HepG2 (cell line): Measurements from ENCODE around the gene STAG3. TPM values are rescaled to one million over a fixed set of nuclear protein-coding genes. Genes with fewer than 3 reads are reported as not detected.

Experiments used
- ATAC-seq: fragments of 200-7000 bp; cut with Tn5 transposase; 3 replicates; pipeline ENCODE4 v1.9.1; 2020; ENCODE audit warnings: mild to moderate bottlenecking, moderate library complexity
- BruUV-seq: library from RNA; stranded (reverse); fragments of 400-500 nt; replicated peaks from 2 replicates; lab custom pipeline; 2021; lab: Mats Ljungman, UMichigan
- CTCF ChIA-PET: fragments of 300-600 bp; formaldehyde crosslinking; extraction: SDS; loops from one replicate; lab custom pipeline; 2021; ENCODE audit warnings: low total read pairs, inconsistent platforms, low intra/inter-chr PET ratio; lab: Yijun Ruan, JAX
- POLR2A ChIA-PET: fragments of 350-600 bp; sonication (Branson Sonifier 250); formaldehyde crosslinking; loops from one replicate; lab custom pipeline; 2020; ENCODE audit warnings: antibody characterized with exemption, inconsistent platforms; lab: Yijun Ruan, JAX
- DNase-seq: peaks from one replicate; pipeline ENCODE4 v3.0.0-alpha.2; 2015; ENCODE audit warnings: low spot score
- FAIRE-seq: peaks from 3 replicates; lab custom pipeline; 2011; peaks lifted over from hg19 to GRCh38; lab: Jason Lieb, UNC
- H2AFZ ChIP-seq: one replicate; pipeline ENCODE4 v1.6.1; 2011; ENCODE audit warnings: low read length, inconsistent platforms
- H3K27ac ChIP-seq: fragments of 300-600 bp; 3 replicates; pipeline ENCODE4 v1.8.0; 2011; ENCODE audit warnings: mixed run types, mild to moderate bottlenecking, mixed read lengths, low read length, inconsistent platforms; ENCODE audit not compliant: insufficient read depth; ENCODE audit errors: extremely low read length
- H3K27me3 ChIP-seq, 2 experiments: fragments of 200-600 bp in 1 of 2; 2 replicates in 1 of 2; 3 replicates in 1 of 2; pipeline versions ENCODE4 v1.6.0 to v1.8.0; 2011; ENCODE audit warnings: low read length in 2 of 2, mild to moderate bottlenecking in 2 of 2, moderate library complexity in 2 of 2, inconsistent platforms in 1 of 2; ENCODE audit not compliant: insufficient read depth in 2 of 2, control insufficient read depth in 1 of 2
- H3K36me3 ChIP-seq, 2 experiments: fragments of 200-600 bp in 1 of 2; replicated peaks in 1 of 2; 2 replicates in 1 of 2; 3 replicates in 1 of 2; pipeline versions ENCODE4 v1.5.1 to v1.8.0; 2011; ENCODE audit warnings: low read length in 2 of 2, inconsistent platforms in 1 of 2; ENCODE audit not compliant: insufficient read depth in 2 of 2, control insufficient read depth in 1 of 2
- H3K4me1 ChIP-seq: 2 replicates; pipeline ENCODE4 v1.5.1; 2012; ENCODE audit warnings: low read length, inconsistent platforms; ENCODE audit not compliant: insufficient read depth
- H3K4me2 ChIP-seq: 2 replicates; pipeline ENCODE4 v1.6.0; 2011; ENCODE audit warnings: low read depth, low read length, inconsistent platforms
- H3K4me3 ChIP-seq, 3 experiments: fragments of 200-600 bp in 1 of 3; sonication (generic), shearing (Covaris generic) in 1 of 3; replicated peaks in 1 of 3; 2 replicates each; pipeline ENCODE4 v1.5.1; 2011 to 2016; ENCODE audit warnings: low read length in 3 of 3, inconsistent platforms in 2 of 3, low read depth in 2 of 3, mild to moderate bottlenecking in 2 of 3, control low read depth in 1 of 3, mixed read lengths in 1 of 3; ENCODE audit not compliant: insufficient read depth in 1 of 3
- H3K79me2 ChIP-seq: one replicate; pipeline ENCODE4 v1.6.1; 2011; ENCODE audit warnings: low read length, inconsistent platforms; ENCODE audit not compliant: insufficient read depth
- H3K9ac ChIP-seq: 2 replicates; pipeline ENCODE4 v1.6.0; 2011; ENCODE audit warnings: mild to moderate bottlenecking, low read depth, low read length, inconsistent platforms; ENCODE audit not compliant: insufficient read depth
- H3K9me3 ChIP-seq: 2 replicates; pipeline ENCODE4 v1.5.1; 2012; ENCODE audit warnings: mild to moderate bottlenecking, low read length
- H4K20me1 ChIP-seq: 2 replicates; pipeline ENCODE4 v1.6.0; 2011; ENCODE audit warnings: inconsistent platforms, mild to moderate bottlenecking, low read length, moderate library complexity; ENCODE audit not compliant: insufficient read depth
- CBX2 ChIP-seq, 2 experiments: fragments of 200-600 bp in 1 of 2; sonication (generic); formaldehyde crosslinking in 1 of 2; IDR thresholded peaks; 2 replicates each; pipeline versions ENCODE4 v1.7.0 to v1.8.1; 2018 to 2022; ENCODE audit warnings: low read depth in 2 of 2, low read length in 1 of 2, mild to moderate bottlenecking in 1 of 2, missing genetic modification reagents in 1 of 2
- DMAP1 ChIP-seq: IDR thresholded peaks from 2 replicates; pipeline ENCODE4 v1.6.1; 2016
- HHEX ChIP-seq: IDR thresholded peaks from 2 replicates; pipeline ENCODE4 v1.6.1; 2016; ENCODE audit warnings: control low read depth
- HNF1B ChIP-seq: sonication (generic); formaldehyde crosslinking; IDR thresholded peaks from 2 replicates; pipeline ENCODE4 v1.5.1; 2020; ENCODE audit warnings: mild to moderate bottlenecking, moderate library complexity, missing genetic modification reagents
- POGZ ChIP-seq: sonication (generic); formaldehyde crosslinking; IDR thresholded peaks from 2 replicates; pipeline ENCODE4 v1.4.0; 2020; ENCODE audit warnings: mild to moderate bottlenecking, missing genetic modification reagents
- PPARG ChIP-seq: conservative IDR thresholded peaks from 2 replicates; pipeline ENCODE4 v1.6.1; 2016; ENCODE audit warnings: missing biosample characterization, missing genetic modification reagents
- ZBTB20 ChIP-seq: sonication (generic); formaldehyde crosslinking; IDR thresholded peaks from 2 replicates; pipeline ENCODE4 v1.8.1; 2023; ENCODE audit warnings: missing genetic modification reagents, low read depth, mild to moderate bottlenecking, borderline replicate concordance
- ZNF232 ChIP-seq: sonication (generic); formaldehyde crosslinking; IDR thresholded peaks from 2 replicates; pipeline ENCODE4 v1.4.0; 2020; ENCODE audit warnings: missing genetic modification reagents, borderline replicate concordance
- ZNF331 ChIP-seq: sonication (generic); formaldehyde crosslinking; IDR thresholded peaks from 2 replicates; pipeline ENCODE4 v1.4.0; 2020; ENCODE audit warnings: missing genetic modification reagents
- ZNF496 ChIP-seq: sonication (generic); formaldehyde crosslinking; IDR thresholded peaks from 2 replicates; pipeline ENCODE4 v1.8.1; 2023; ENCODE audit warnings: mild to moderate bottlenecking, moderate library complexity, missing genetic modification reagents; ENCODE audit not compliant: insufficient replicate concordance
- ZNF556 ChIP-seq: sonication (generic); formaldehyde crosslinking; IDR thresholded peaks from 2 replicates; pipeline ENCODE4 v1.4.0; 2020; ENCODE audit warnings: mild to moderate bottlenecking, missing genetic modification reagents, borderline replicate concordance
- WGBS: methylation state at CpG from one replicate; pipeline ENCODE4 v1.1.6; 2017; ENCODE audit warnings: low lambda C conversion rate; 5-methylcytosine and 5-hydroxymethylcytosine counted together
- in situ Hi-C: cut with HindIII; loops from 2 replicates; pipeline ENCODE4 v1.10.0; 2017; ENCODE audit warnings: low pct_unique_long_range_greater_than_20kb; ENCODE audit not compliant: extremely low pct_ligation_motif_present
- intact Hi-C: fragments of 100-400 bp; cut with micrococcal nuclease; formaldehyde crosslinking; loops from one replicate; pipeline ENCODE4 v1.10.0; 2022; ENCODE audit not compliant: unreplicated experiment
- polyA plus RNA-seq, 8 experiments: library from polyadenylated mRNA; depleted of rRNA in 3 of 8; stranded (reverse) in 7 of 8; unstranded in 1 of 8; fragments of >200 nt; fragmentation: Illumina TruSeq in 4 of 8; extraction: Trizol in 4 of 8; gene quantifications; 2 replicates each; pipeline versions ENCODE4 v1.2.1 to v1.2.3, GENCODE V29; 2011 to 2016; ENCODE audit warnings: low read depth in 4 of 8, missing spikeins in 1 of 8, mixed read lengths in 1 of 8; ENCODE audit not compliant: insufficient read depth in 1 of 8
- total RNA-seq, 5 experiments: library from RNA; depleted of rRNA; stranded (reverse); fragments of >200 nt; fragmentation: Illumina TruSeq; extraction: Trizol; gene quantifications; 2 replicates each; pipeline ENCODE4 v1.2.3, GENCODE V29; 2016; ENCODE audit warnings: low read depth in 1 of 5
- TF ChIP-seq, protein P1 (sequence below): sonication (generic); formaldehyde crosslinking; IDR thresholded peaks from 2 replicates; pipeline ENCODE4 v1.5.0; 2020; ENCODE audit warnings: missing genetic modification reagents, mild to moderate bottlenecking, borderline replicate concordance
- TF ChIP-seq, protein P2 (sequence below): sonication (generic); formaldehyde crosslinking; IDR thresholded peaks from 2 replicates; pipeline ENCODE4 v1.8.0; 2022; ENCODE audit warnings: mild to moderate bottlenecking, missing genetic modification reagents
- TF ChIP-seq, protein P3 (sequence below), 2 experiments: sonication (generic) in 1 of 2; formaldehyde crosslinking in 1 of 2; IDR thresholded peaks; 2 replicates each; pipeline versions ENCODE4 v1.4.0 to v1.6.1; 2018 to 2020; ENCODE audit warnings: missing genetic modification reagents in 2 of 2, borderline replicate concordance in 1 of 2, low read depth in 1 of 2, mild to moderate bottlenecking in 1 of 2, missing biosample characterization in 1 of 2

The STAG3 gene
- total and polyA plus RNA-seq, 2 of the 13 experiments (the other 11 are each of a cell fraction or from before 2014, with no cell fraction given), result 0.09 to 0.33 TPM

DNA sequence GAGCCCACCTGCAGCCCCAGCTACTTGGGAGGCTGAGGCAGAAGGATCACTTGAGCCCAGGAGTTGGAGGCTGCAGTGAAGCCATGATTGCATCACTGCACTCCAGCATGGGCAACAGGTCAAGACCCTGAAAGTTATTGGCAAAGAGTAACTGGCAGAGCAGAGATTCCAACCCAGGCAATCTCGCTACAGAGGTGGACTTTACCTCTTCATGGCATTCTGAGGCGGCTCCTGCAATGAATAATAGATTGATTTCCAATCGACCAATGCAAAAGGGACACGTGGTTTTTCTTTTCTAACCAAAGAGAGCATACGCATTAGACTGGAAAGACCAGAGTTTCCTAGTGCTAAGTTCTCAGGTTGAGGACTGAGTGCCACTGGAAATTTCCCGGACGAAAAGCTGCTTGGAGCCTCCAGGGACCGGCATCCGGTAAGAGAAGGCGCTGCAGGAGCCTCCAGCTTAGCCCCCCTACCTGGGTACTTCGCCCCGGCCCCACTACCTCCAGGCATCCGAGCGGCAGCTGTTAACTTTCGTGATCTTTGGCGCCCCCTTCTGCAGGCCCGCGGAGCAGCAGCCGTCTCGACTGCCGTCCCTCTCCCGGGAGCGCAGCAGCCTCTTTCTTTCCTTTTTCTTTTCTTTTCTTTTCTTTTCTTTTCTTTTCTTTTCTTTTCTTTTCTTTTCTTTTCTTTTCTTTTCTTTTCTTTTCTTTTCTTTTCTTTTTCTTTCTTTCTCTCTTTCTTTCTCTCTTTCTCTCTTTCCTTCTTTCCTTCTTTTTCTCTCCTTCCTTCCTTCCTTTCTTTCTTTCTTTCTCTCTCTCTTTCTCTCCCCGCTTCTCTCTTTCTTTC, 46.9 kb upstream of the STAG3 start (continued):
- no peak for TF ChIP-seq HNF1B

GRCh38 chr7:100132126-100132525, 45.6 kb upstream of the STAG3 start:
- H3K9ac ChIP-seq, result no peak overlapping the region
- no peaks in the 10 kb centered on the region for H3K36me3 ChIP-seq
- no peaks in the 10 kb centered on the region for H4K20me1 ChIP-seq
- ATAC-seq (no peak), FAIRE-seq (no peak), DNase-seq (no peak)
- no peaks in the 10 kb centered on the region for H3K9me3 ChIP-seq
- POLR2A ChIA-PET, result interaction anchor here (1.0 to 1.7 kb wide), 3 partner anchors 17 to 85 kb away, joined by 3 to 6 read pairs (median 4); partner anchors contain the start of genes AP4M1 and LAMTOR4
- peaks cover 31% of the 10 kb centered on the region for H3K4me1 ChIP-seq
- H3K4me2 ChIP-seq, result no peak overlapping the region; the same call in 1 of the 2 replicates
- H3K4me3 ChIP-seq, result no peak overlapping the region
- in situ Hi-C loops, result loop anchor here (5.0 kb wide), 1 partner anchor 80 kb away; no protein-coding TSS in a partner anchor
- BruUV-seq, result no TSS peak
- H2AFZ ChIP-seq, result no peak overlapping the region
- H3K27ac ChIP-seq, result no peak overlapping the region
- H3K27me3 ChIP-seq, result no peaks in the 10 kb centered on the region
- CTCF ChIA-PET, result interaction anchor here (1.1 to 1.9 kb wide), 3 partner anchors 9 to 85 kb away, joined by 3 to 17 read pairs (median 3); no protein-coding TSS in a partner anchor
- intact Hi-C loops, result loop anchor here (2.0 kb wide), 1 partner anchor 85 kb away; no protein-coding TSS in a partner anchor
- no peaks in the 10 kb centered on the region for H3K79me2 ChIP-seq
- 55% methylated on average over 7 of the region's 7 CpGs for WGBS
- TF ChIP-seq ZNF331 (CRISPR knock-in tag), result no peak
- TF ChIP-seq PPARG (CRISPR knock-in tag), result no peak
- TF ChIP-seq POGZ (CRISPR knock-in tag), result no peak
- TF ChIP-seq ZNF496 (CRISPR knock-in tag), result no peak
- TF ChIP-seq, protein P1, sequence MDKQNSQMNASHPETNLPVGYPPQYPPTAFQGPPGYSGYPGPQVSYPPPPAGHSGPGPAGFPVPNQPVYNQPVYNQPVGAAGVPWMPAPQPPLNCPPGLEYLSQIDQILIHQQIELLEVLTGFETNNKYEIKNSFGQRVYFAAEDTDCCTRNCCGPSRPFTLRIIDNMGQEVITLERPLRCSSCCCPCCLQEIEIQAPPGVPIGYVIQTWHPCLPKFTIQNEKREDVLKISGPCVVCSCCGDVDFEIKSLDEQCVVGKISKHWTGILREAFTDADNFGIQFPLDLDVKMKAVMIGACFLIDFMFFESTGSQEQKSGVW (CRISPR knock-in tag), result no peak
- no peak for TF ChIP-seq HHEX (CRISPR knock-in tag)
- TF ChIP-seq CBX2 (IDR thresholded peaks at IDR 0.05; ENCODE audit: low read depth, low read length), result no peak
- TF ChIP-seq CBX2 (CRISPR knock-in tag; IDR thresholded peaks at IDR 0.05; ENCODE audit: low read depth), result no peak
- no peak for TF ChIP-seq ZBTB20 (CRISPR knock-in tag)
- TF ChIP-seq, protein P2, sequence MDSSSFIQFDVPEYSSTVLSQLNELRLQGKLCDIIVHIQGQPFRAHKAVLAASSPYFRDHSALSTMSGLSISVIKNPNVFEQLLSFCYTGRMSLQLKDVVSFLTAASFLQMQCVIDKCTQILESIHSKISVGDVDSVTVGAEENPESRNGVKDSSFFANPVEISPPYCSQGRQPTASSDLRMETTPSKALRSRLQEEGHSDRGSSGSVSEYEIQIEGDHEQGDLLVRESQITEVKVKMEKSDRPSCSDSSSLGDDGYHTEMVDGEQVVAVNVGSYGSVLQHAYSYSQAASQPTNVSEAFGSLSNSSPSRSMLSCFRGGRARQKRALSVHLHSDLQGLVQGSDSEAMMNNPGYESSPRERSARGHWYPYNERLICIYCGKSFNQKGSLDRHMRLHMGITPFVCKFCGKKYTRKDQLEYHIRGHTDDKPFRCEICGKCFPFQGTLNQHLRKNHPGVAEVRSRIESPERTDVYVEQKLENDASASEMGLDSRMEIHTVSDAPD, result no peak
- TF ChIP-seq, protein P3, sequence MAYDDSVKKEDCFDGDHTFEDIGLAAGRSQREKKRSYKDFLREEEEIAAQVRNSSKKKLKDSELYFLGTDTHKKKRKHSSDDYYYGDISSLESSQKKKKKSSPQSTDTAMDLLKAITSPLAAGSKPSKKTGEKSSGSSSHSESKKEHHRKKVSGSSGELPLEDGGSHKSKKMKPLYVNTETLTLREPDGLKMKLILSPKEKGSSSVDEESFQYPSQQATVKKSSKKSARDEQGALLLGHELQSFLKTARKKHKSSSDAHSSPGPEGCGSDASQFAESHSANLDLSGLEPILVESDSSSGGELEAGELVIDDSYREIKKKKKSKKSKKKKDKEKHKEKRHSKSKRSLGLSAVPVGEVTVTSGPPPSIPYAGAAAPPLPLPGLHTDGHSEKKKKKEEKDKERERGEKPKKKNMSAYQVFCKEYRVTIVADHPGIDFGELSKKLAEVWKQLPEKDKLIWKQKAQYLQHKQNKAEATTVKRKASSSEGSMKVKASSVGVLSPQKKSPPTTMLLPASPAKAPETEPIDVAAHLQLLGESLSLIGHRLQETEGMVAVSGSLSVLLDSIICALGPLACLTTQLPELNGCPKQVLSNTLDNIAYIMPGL (CRISPR knock-in tag; IDR thresholded peaks at IDR 0.05; ENCODE audit: borderline replicate concordance in 1 of 2, low read depth in 1 of 2), result no peak
- no peak for TF ChIP-seq ZNF556
- TF ChIP-seq ZNF232 (CRISPR knock-in tag), result no peak
- TF ChIP-seq DMAP1, result no peak
